ENCODE results near the gene SLC36A1.

- TF ChIP-seq CTCF (IDR thresholded peaks at IDR 0.05), result no peak
- TF ChIP-seq POLR2A (IDR thresholded peaks at IDR 0.05), result no peak
These were observed 22.4 kb upstream of the SLC36A1 start for GRCh38 chr5:151424892-151425523.

Data from heart left ventricle (tissue), 13 donors.